H7 (cell line): ENCODE results near the gene SCARF2. TPM values are rescaled to one million over a fixed set of nuclear protein-coding genes. Genes with fewer than 3 reads are reported as not detected.
"Not testable (repeated sequence)": the region's sequence is repeated elsewhere in the genome, so short reads cannot be mapped to it uniquely, and the experiment has no call there.

Experiments
- DNase-seq: peaks from one replicate; pipeline ENCODE4 v3.0.0; 2012
- H3K27me3 ChIP-seq: 2 replicates; pipeline ENCODE4 v1.6.0; 2011; ENCODE audit warnings: mild to moderate bottlenecking, low read length; ENCODE audit not compliant: control insufficient read depth, insufficient read depth
- H3K36me3 ChIP-seq: replicated peaks from 2 replicates; pipeline ENCODE4 v1.5.1; 2011; ENCODE audit warnings: low read length; ENCODE audit not compliant: control insufficient read depth, insufficient read depth
- H3K4me3 ChIP-seq: 2 replicates; pipeline ENCODE4 v1.5.1; 2011; ENCODE audit warnings: low read depth, mild to moderate bottlenecking, control low read depth, low read length, moderate library complexity; ENCODE audit not compliant: insufficient read depth
- total RNA-seq: library from RNA; depleted of rRNA; stranded (reverse); fragments of >200 nt; shearing (Covaris generic); gene quantifications from 2 replicates; pipeline ENCODE4 v1.2.3, GENCODE V29; 2014

Gene SCARF2
- total RNA-seq, 1 experiment from 2014 or later = 15.0 TPM

GRCh38 chr22:20422271-20423007, 15.2 kb downstream of the SCARF2 start:
- DNase-seq = no peak
- no peak overlapping the region for H3K4me3 ChIP-seq

GRCh38 chr22:20421507-20421874, 16.1 kb downstream of the SCARF2 start:
- no peak overlapping the region for H3K4me3 ChIP-seq
- no peaks in the 10 kb centered on the region for H3K36me3 ChIP-seq
- DNase-seq = no peak
- H3K27me3 ChIP-seq = peaks cover 3% of the 10 kb centered on the region; the same call in 1 of the 2 replicates

More at GRCh38 chr22:20422271-20423007, 15.2 kb downstream of the SCARF2 start:
- peaks cover 3% of the 10 kb centered on the region; the same call in 1 of the 2 replicates for H3K36me3 ChIP-seq
- H3K27me3 ChIP-seq = peaks cover 3% of the 10 kb centered on the region; the same call in 1 of the 2 replicates

GRCh38 chr22:20420157-20420842, 17.3 kb downstream of the SCARF2 start:
- H3K27me3 ChIP-seq = peaks cover 3% of the 10 kb centered on the region; the same call in 1 of the 2 replicates
- no peak overlapping the region for H3K4me3 ChIP-seq
- no peaks in the 10 kb centered on the region for H3K36me3 ChIP-seq
- no peak for DNase-seq

- DNase-seq = no peak
- Histone ChIP-seq H3K4me3 (no peak overlapping the region), H3K36me3 (no peaks in the 10 kb centered on the region), H3K27me3 (peaks cover 3% of the 10 kb centered on the region; the same call in 1 of the 2 replicates)
These were observed 18.0 kb downstream of the SCARF2 start for GRCh38 chr22:20419664-20419951.

- peak; percentile 92 for DNase-seq
- Histone ChIP-seq H3K4me3 (peak overlapping the region; percentile 38), H3K27me3 (peaks cover 3% of the 10 kb centered on the region; the same call in 1 of the 2 replicates), H3K36me3 (no peaks in the 10 kb centered on the region)
These were observed 19.3 kb downstream of the SCARF2 start for GRCh38 chr22:20418211-20418788.

GRCh38 chr22:20415699-20416098, 21.9 kb downstream of the SCARF2 start:
- DNase-seq, H3K4me3 ChIP-seq, H3K36me3 ChIP-seq, H3K27me3 ChIP-seq: not testable (repeated sequence)

- H3K4me3 ChIP-seq, DNase-seq, H3K36me3 ChIP-seq, H3K27me3 ChIP-seq: not testable (repeated sequence)
These were observed 22.4 kb downstream of the SCARF2 start for GRCh38 chr22:20415241-20415640.

- no peak for DNase-seq
- Histone ChIP-seq H3K36me3 (no peaks in the 10 kb centered on the region), H3K27me3 (peaks cover 3% of the 10 kb centered on the region; the same call in 1 of the 2 replicates), H3K4me3 (no peak overlapping the region)
These were observed 23.2 kb downstream of the SCARF2 start for GRCh38 chr22:20414450-20414849.

- Histone ChIP-seq H3K4me3 (no peak overlapping the region), H3K27me3 (peaks cover 3% of the 10 kb centered on the region; the same call in 1 of the 2 replicates), H3K36me3 (no peaks in the 10 kb centered on the region)
- DNase-seq = no peak
These were observed 23.6 kb downstream of the SCARF2 start for GRCh38 chr22:20414059-20414440.

GRCh38 chr22:20413217-20414058, 24.2 kb downstream of the SCARF2 start:
- H3K27me3 ChIP-seq = peaks cover 1% of the 10 kb centered on the region; the same call in 1 of the 2 replicates
- H3K36me3 ChIP-seq = no peaks in the 10 kb centered on the region
- DNase-seq = no peak
- no peak overlapping the region for H3K4me3 ChIP-seq

- DNase-seq = no peak
- Histone ChIP-seq H3K36me3 (no peaks in the 10 kb centered on the region; the same call in 1 of the 2 replicates), H3K27me3 (no peaks in the 10 kb centered on the region), H3K4me3 (no peak overlapping the region)
These were observed 25.0 kb downstream of the SCARF2 start for GRCh38 chr22:20412474-20413216.

- DNase-seq, H3K4me3 ChIP-seq, H3K27me3 ChIP-seq: not testable (repeated sequence)
- peaks cover 10% of the 10 kb centered on the region for H3K36me3 ChIP-seq
These were observed 28.2 kb downstream of the SCARF2 start for GRCh38 chr22:20409385-20409784.

- Histone ChIP-seq H3K4me3 (no peak overlapping the region), H3K36me3 (peaks cover 10% of the 10 kb centered on the region), H3K27me3 (no peaks in the 10 kb centered on the region)
- DNase-seq = no peak
These were observed 28.7 kb downstream of the SCARF2 start for GRCh38 chr22:20408891-20409290.

- Histone ChIP-seq H3K27me3 (no peaks in the 10 kb centered on the region), H3K36me3 (peaks cover 16% of the 10 kb centered on the region), H3K4me3 (no peak overlapping the region)
- DNase-seq = peak; percentile 26
These were observed 29.8 kb downstream of the SCARF2 start for GRCh38 chr22:20407829-20408228.
